Measurements from ENCODE around the gene RUVBL2. TPM values are rescaled to one million over a fixed set of nuclear protein-coding genes. Genes with fewer than 3 reads are reported as not detected.
A peak's percentile ranks its signal among the peaks of the same experiment; 100 is the strongest.

Gene RUVBL2
- total and polyA plus RNA-seq, 2 of the 4 experiments (the other 2 are of a cell fraction): 196 to 391 TPM

DNA sequence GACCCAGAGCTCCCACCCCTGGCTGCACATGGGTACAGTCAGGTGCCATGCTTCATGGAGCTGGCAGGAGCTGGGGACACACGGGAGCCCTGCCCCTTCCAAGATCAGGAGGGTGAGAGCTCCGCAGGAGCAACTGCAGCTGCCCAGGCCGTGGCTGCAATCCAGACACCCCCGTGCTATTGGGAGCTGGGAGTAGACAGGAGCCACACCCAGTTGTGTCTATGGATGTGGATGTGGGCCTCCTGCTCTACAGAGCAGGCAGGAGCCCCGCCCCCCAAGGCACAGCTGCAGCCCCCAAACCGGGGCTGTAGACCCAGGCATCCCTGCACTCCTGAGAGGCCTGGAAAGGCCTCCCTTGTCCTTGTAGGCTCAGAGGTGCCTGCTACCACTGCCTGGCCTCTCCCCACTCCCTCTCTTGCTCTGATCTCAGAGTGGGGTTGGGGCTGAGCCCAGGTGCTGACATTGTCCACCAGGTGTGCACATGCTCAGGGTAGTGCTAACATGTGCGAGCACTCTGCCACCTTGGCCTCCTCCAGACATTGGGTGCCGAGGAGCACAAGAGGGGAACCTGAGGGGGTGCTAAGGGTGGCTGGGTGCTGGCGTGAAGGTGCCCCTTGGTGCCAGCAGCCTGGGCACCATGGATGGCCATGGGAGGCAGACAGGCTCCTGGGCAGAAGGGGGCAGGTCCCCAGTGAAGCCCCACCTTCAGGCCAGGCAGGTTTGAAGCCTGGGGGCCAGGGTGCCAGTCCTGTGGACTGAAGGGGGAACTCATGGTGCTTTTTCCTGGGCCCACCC, 47.0 kb upstream of the RUVBL2 start:
- no peak overlapping the region for H3K23ac ChIP-seq (ENCODE audit: low read depth, low read length)
- no peak for ATAC-seq (ENCODE audit: low read depth)
- no peak overlapping the region for H3K9ac ChIP-seq (ENCODE audit: low read depth, low read length)
- peak overlapping the region; percentile 67; the same call in 1 of the 2 replicates for H2AK5ac ChIP-seq (ENCODE audit: low read depth, low read length)
- no peaks in the 10 kb centered on the region for H3K79me1 ChIP-seq (ENCODE audit: low read depth in 1 of 2, low read length in 2 of 2)
- no peak overlapping the region for H3K14ac ChIP-seq (replicated peaks; ENCODE audit: low read depth, low read length)
- in situ Hi-C loops (cut with MboI; ENCODE audit: low sequenced_read_pairs) (no loop called here), dilution Hi-C loops (cut with HindIII; ENCODE audit: low sequenced_read_pairs, unreplicated experiment) (no loop called here), intact Hi-C loops (cut with micrococcal nuclease) (no loop called here)
- H2BK120ac ChIP-seq (ENCODE audit: low read depth, low read length): no peak overlapping the region
- no peak overlapping the region for H3K4me2 ChIP-seq (ENCODE audit: low read depth, low read length)
- H3K36me3 ChIP-seq (ENCODE audit: control insufficient read depth, insufficient read depth, low read length): no peaks in the 10 kb centered on the region
- no peak overlapping the region for H4K8ac ChIP-seq (ENCODE audit: low read depth in 2 of 2, low read length in 2 of 2)
- no peak overlapping the region for H2BK20ac ChIP-seq (ENCODE audit: low read depth, low read length)
- H3K4me1 ChIP-seq (ENCODE audit: control insufficient read depth, insufficient read depth, low read length): no peaks in the 10 kb centered on the region
- H4K20me1 ChIP-seq (ENCODE audit: insufficient read depth, low read length): no peaks in the 10 kb centered on the region
- no peak overlapping the region for H4K91ac ChIP-seq (ENCODE audit: insufficient read depth, low read depth, low read length)
- no peak overlapping the region for H3K27ac ChIP-seq (ENCODE audit: insufficient read depth, low read length)
- CTCF ChIA-PET: no interaction called here
- no peaks in the 10 kb centered on the region for H3K9me1 ChIP-seq (ENCODE audit: insufficient read depth, low read length)
- no peaks in the 10 kb centered on the region for H3K27me3 ChIP-seq (ENCODE audit: control insufficient read depth, insufficient read depth, low read length)
- H3K9me3 ChIP-seq (ENCODE audit: control insufficient read depth, insufficient read depth, low read length): peaks cover 5% of the 10 kb centered on the region; the same call in 1 of the 2 replicates
- 69% methylated on average over 3 of the region's 9 CpGs; no CpG with 5 or more reads in 1 of the 2 experiments for WGBS, 2 experiments (ENCODE audit: extremely low coverage in 2 of 2, insufficient read length in 1 of 2)
- H2BK5ac ChIP-seq (ENCODE audit: low read depth, low read length, poor library complexity, severe bottlenecking): no peak overlapping the region
- H2AFZ ChIP-seq (replicated peaks; ENCODE audit: low read length, poor library complexity): no peak overlapping the region
- no peak overlapping the region for H3K4me3 ChIP-seq (ENCODE audit: insufficient read depth, low read depth, low read length)
- DNase-seq: no peak
- TF ChIP-seq SMC3 (IDR thresholded peaks at IDR 0.05; ENCODE audit: low read depth, low read length): no peak
- TF ChIP-seq, protein P1, sequence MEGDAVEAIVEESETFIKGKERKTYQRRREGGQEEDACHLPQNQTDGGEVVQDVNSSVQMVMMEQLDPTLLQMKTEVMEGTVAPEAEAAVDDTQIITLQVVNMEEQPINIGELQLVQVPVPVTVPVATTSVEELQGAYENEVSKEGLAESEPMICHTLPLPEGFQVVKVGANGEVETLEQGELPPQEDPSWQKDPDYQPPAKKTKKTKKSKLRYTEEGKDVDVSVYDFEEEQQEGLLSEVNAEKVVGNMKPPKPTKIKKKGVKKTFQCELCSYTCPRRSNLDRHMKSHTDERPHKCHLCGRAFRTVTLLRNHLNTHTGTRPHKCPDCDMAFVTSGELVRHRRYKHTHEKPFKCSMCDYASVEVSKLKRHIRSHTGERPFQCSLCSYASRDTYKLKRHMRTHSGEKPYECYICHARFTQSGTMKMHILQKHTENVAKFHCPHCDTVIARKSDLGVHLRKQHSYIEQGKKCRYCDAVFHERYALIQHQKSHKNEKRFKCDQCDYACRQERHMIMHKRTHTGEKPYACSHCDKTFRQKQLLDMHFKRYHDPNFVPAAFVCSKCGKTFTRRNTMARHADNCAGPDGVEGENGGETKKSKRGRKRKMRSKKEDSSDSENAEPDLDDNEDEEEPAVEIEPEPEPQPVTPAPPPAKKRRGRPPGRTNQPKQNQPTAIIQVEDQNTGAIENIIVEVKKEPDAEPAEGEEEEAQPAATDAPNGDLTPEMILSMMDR (conservative IDR thresholded peaks at IDR 0.05; ENCODE audit: low read depth, low read length): no peak
- no peak for TF ChIP-seq FOS (IDR thresholded peaks at IDR 0.05; ENCODE audit: low read depth, low read length)
- TF ChIP-seq, protein P2, sequence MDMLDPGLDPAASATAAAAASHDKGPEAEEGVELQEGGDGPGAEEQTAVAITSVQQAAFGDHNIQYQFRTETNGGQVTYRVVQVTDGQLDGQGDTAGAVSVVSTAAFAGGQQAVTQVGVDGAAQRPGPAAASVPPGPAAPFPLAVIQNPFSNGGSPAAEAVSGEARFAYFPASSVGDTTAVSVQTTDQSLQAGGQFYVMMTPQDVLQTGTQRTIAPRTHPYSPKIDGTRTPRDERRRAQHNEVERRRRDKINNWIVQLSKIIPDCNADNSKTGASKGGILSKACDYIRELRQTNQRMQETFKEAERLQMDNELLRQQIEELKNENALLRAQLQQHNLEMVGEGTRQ (IDR thresholded peaks at IDR 0.05; ENCODE audit: low read depth, low read length): no peak
- TF ChIP-seq MXI1 (IDR thresholded peaks at IDR 0.05; ENCODE audit: borderline replicate concordance, low read depth, low read length): no peak
- no peak for TF ChIP-seq MAZ (IDR thresholded peaks at IDR 0.05; ENCODE audit: borderline replicate concordance, low read depth, low read length)
- no peak overlapping the region for H2BK15ac ChIP-seq (ENCODE audit: low read depth, low read length)
- no TSS peak for BruUV-seq (replicated peaks)
- no peak overlapping the region for H3K18ac ChIP-seq (ENCODE audit: low read depth, low read length)
- no peak overlapping the region for H3K4ac ChIP-seq (ENCODE audit: low read depth, low read length)
- POLR2A ChIA-PET (ENCODE audit: unreplicated experiment): no interaction called here
- H2AK9ac ChIP-seq (replicated peaks; ENCODE audit: low read depth, low read length, poor library complexity): no peak overlapping the region
- no peak overlapping the region for H3K56ac ChIP-seq (ENCODE audit: extremely low read depth, insufficient read depth, low read length)
- H4K5ac ChIP-seq (ENCODE audit: low read depth, low read length): no peak overlapping the region

Data from IMR-90 (cell line).